HepG2 (cell line): ENCODE results near the gene ASIC3. TPM values are rescaled to one million over a fixed set of nuclear protein-coding genes. Genes with fewer than 3 reads are reported as not detected.

Experiments used
- CREB1 ChIP-seq, 2 experiments: fragments of 450-650 bp in 1 of 2; IDR thresholded peaks; 2 replicates each; pipeline ENCODE4 v1.6.1; 2016 to 2017; ENCODE audit warnings: control low read depth in 1 of 2, mild to moderate bottlenecking in 1 of 2, missing compliant biosample characterization in 1 of 2, missing genetic modification characterization in 1 of 2
- KDM5B ChIP-seq: sonication (generic); formaldehyde crosslinking; IDR thresholded peaks from 2 replicates; pipeline ENCODE4 v1.4.0; 2020; ENCODE audit warnings: missing genetic modification reagents, mild to moderate bottlenecking, borderline replicate concordance
- MED8 ChIP-seq: sonication (generic); formaldehyde crosslinking; IDR thresholded peaks from 2 replicates; pipeline ENCODE4 v1.8.1; 2023; ENCODE audit warnings: mild to moderate bottlenecking, missing genetic modification reagents; ENCODE audit not compliant: insufficient replicate concordance
- NAIF1 ChIP-seq: sonication (generic); formaldehyde crosslinking; IDR thresholded peaks from 2 replicates; pipeline ENCODE4 v1.5.0; 2020; ENCODE audit warnings: mild to moderate bottlenecking, missing genetic modification reagents, borderline replicate concordance
- NR2C2 ChIP-seq: sonication (generic); formaldehyde crosslinking; IDR thresholded peaks from 2 replicates; pipeline ENCODE4 v1.4.0; 2020; ENCODE audit warnings: missing genetic modification reagents, mild to moderate bottlenecking, moderate library complexity, borderline replicate concordance
- RBAK ChIP-seq: sonication (generic); formaldehyde crosslinking; IDR thresholded peaks from 2 replicates; pipeline ENCODE4 v1.5.1; 2020; ENCODE audit warnings: mild to moderate bottlenecking, missing genetic modification reagents
- SIX4 ChIP-seq: sonication (generic); formaldehyde crosslinking; IDR thresholded peaks from 2 replicates; pipeline ENCODE4 v1.4.0; 2020; ENCODE audit warnings: missing genetic modification reagents
- SKI ChIP-seq: fragments of 450-650 bp; IDR thresholded peaks from one replicate; pipeline ENCODE4 v1.6.1; 2018; ENCODE audit warnings: mild to moderate bottlenecking; ENCODE audit not compliant: partially characterized antibody
- SMARCC2 ChIP-seq: fragments of 450-650 bp; IDR thresholded peaks from 2 replicates; pipeline ENCODE4 v1.6.1; 2017; ENCODE audit warnings: antibody characterized with exemption, mild to moderate bottlenecking
- SYNCRIP ChIP-seq: fragments of 200-400 bp; formaldehyde crosslinking; IDR thresholded peaks from 2 replicates; pipeline ENCODE4 v1.6.1; 2018; ENCODE audit warnings: mild to moderate bottlenecking, low read depth, low read length; ENCODE audit not compliant: insufficient read depth
- ZNF382 ChIP-seq: sonication (generic); formaldehyde crosslinking; IDR thresholded peaks from 2 replicates; pipeline ENCODE4 v1.5.0; 2020; ENCODE audit warnings: missing genetic modification reagents, mild to moderate bottlenecking, borderline replicate concordance
- ZNF496 ChIP-seq: sonication (generic); formaldehyde crosslinking; IDR thresholded peaks from 2 replicates; pipeline ENCODE4 v1.8.1; 2023; ENCODE audit warnings: mild to moderate bottlenecking, moderate library complexity, missing genetic modification reagents; ENCODE audit not compliant: insufficient replicate concordance
- ZNF605 ChIP-seq: sonication (generic); formaldehyde crosslinking; IDR thresholded peaks from 2 replicates; pipeline ENCODE4 v1.8.0; 2022; ENCODE audit warnings: mild to moderate bottlenecking, missing genetic modification reagents
- ZNF644 ChIP-seq: IDR thresholded peaks from 2 replicates; pipeline ENCODE4 v1.6.1; 2016; ENCODE audit warnings: low read depth
- ZNF792 ChIP-seq: IDR thresholded peaks from 2 replicates; pipeline ENCODE4 v1.6.1; 2016
- polyA plus RNA-seq, 8 experiments: library from polyadenylated mRNA; depleted of rRNA in 3 of 8; stranded (reverse) in 7 of 8; unstranded in 1 of 8; fragments of >200 nt; fragmentation: Illumina TruSeq in 4 of 8; extraction: Trizol in 4 of 8; gene quantifications; 2 replicates each; pipeline versions ENCODE4 v1.2.1 to v1.2.3, GENCODE V29; 2011 to 2016; ENCODE audit warnings: low read depth in 4 of 8, missing spikeins in 1 of 8, mixed read lengths in 1 of 8; ENCODE audit not compliant: insufficient read depth in 1 of 8
- total RNA-seq, 5 experiments: library from RNA; depleted of rRNA; stranded (reverse); fragments of >200 nt; fragmentation: Illumina TruSeq; extraction: Trizol; gene quantifications; 2 replicates each; pipeline ENCODE4 v1.2.3, GENCODE V29; 2016; ENCODE audit warnings: low read depth in 1 of 5
- TF ChIP-seq, protein P1 (sequence below): IDR thresholded peaks from 2 replicates; pipeline ENCODE4 v1.6.1; 2012; ENCODE audit warnings: low read depth, low read length, improper control_type of control experiment
- TF ChIP-seq, protein P2 (sequence below): sonication (generic); formaldehyde crosslinking; IDR thresholded peaks from 2 replicates; pipeline ENCODE4 v1.8.0; 2022; ENCODE audit warnings: mild to moderate bottlenecking, missing genetic modification reagents, moderate library complexity
- TF ChIP-seq, protein P3 (sequence below): sonication (generic); formaldehyde crosslinking; IDR thresholded peaks from 2 replicates; pipeline ENCODE4 v1.4.0; 2020; ENCODE audit warnings: low read depth, missing genetic modification reagents
- TF ChIP-seq, protein P4 (sequence below): sonication (generic); formaldehyde crosslinking; conservative IDR thresholded peaks from 2 replicates; pipeline ENCODE4 v1.8.0; 2022; ENCODE audit warnings: mild to moderate bottlenecking, moderate library complexity, missing genetic modification reagents

Gene ASIC3
- total and polyA plus RNA-seq, 2 of the 13 experiments (the other 11 are each of a cell fraction or from before 2014, with no cell fraction given) = 0.51 TPM; not detected in 1

DNA sequence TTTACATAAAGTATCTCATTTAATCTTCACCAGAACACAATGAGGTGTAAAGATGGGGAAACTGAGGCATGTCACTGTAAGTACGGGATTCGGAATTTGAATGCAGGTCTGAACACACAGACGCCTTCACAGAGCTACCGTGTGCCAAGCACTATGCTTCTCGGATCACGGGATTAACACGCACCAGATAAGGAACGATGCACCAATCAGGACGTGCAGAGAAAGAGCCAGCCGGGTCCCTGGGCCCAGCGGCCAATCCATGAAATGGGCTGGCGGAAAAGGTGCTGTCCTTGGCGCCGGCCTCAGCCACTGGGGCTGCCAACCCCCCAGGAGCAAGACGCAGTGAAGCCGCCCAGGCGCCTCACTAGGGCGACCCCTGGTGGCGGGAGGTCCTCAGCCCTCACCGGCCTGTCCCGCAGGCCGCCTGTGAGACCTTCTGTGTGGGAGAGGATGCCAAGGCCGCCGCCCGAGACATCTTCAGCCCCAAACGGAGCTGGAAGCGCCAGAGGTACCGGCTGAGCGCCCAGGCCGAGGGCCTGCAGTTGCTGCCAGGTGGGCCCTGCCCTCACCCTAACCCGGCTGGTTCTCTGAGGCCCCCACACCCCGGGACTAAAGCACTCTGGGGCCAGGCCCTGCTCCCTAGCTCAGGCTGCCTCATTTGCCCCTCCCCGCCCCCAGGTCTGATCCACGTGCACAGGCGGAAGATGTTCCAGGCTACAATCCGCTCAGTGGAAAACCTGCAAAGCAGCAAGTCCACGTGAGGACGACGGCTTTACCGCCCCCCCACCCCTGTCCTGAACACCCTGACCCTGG, 39.6 kb upstream of the ASIC3 start (continued):
- no peak for TF ChIP-seq SYNCRIP
- no peak for TF ChIP-seq NAIF1 (CRISPR knock-in tag)
- no peak for TF ChIP-seq ZNF496 (CRISPR knock-in tag)
- TF ChIP-seq SMARCC2 = no peak
- no peak for TF ChIP-seq CREB1 (IDR thresholded peaks at IDR 0.05)
- TF ChIP-seq CREB1 (CRISPR knock-in tag; IDR thresholded peaks at IDR 0.05) = no peak
- no peak for TF ChIP-seq SKI
- TF ChIP-seq ZNF605 (CRISPR knock-in tag) = no peak
- no peak for TF ChIP-seq RBAK (CRISPR knock-in tag)
- TF ChIP-seq, protein P1, sequence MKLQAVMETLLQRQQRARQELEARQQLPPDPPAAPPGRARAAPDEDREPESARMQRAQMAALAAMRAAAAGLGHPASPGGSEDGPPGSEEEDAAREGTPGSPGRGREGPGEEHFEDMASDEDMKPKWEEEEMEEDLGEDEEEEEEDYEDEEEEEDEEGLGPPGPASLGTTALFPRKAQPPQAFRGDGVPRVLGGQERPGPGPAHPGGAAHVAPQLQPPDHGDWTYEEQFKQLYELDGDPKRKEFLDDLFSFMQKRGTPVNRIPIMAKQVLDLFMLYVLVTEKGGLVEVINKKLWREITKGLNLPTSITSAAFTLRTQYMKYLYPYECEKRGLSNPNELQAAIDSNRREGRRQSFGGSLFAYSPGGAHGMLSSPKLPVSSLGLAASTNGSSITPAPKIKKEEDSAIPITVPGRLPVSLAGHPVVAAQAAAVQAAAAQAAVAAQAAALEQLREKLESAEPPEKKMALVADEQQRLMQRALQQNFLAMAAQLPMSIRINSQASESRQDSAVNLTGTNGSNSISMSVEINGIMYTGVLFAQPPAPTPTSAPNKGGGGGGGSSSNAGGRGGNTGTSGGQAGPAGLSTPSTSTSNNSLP = no peak
- no peak; the same call in 1 of the 2 replicates for TF ChIP-seq KDM5B (CRISPR knock-in tag)
- TF ChIP-seq, protein P2, sequence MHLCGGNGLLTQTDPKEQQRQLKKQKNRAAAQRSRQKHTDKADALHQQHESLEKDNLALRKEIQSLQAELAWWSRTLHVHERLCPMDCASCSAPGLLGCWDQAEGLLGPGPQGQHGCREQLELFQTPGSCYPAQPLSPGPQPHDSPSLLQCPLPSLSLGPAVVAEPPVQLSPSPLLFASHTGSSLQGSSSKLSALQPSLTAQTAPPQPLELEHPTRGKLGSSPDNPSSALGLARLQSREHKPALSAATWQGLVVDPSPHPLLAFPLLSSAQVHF = no peak
- TF ChIP-seq NR2C2 = no peak
- no peak for TF ChIP-seq ZNF382 (CRISPR knock-in tag)
- TF ChIP-seq, protein P3, sequence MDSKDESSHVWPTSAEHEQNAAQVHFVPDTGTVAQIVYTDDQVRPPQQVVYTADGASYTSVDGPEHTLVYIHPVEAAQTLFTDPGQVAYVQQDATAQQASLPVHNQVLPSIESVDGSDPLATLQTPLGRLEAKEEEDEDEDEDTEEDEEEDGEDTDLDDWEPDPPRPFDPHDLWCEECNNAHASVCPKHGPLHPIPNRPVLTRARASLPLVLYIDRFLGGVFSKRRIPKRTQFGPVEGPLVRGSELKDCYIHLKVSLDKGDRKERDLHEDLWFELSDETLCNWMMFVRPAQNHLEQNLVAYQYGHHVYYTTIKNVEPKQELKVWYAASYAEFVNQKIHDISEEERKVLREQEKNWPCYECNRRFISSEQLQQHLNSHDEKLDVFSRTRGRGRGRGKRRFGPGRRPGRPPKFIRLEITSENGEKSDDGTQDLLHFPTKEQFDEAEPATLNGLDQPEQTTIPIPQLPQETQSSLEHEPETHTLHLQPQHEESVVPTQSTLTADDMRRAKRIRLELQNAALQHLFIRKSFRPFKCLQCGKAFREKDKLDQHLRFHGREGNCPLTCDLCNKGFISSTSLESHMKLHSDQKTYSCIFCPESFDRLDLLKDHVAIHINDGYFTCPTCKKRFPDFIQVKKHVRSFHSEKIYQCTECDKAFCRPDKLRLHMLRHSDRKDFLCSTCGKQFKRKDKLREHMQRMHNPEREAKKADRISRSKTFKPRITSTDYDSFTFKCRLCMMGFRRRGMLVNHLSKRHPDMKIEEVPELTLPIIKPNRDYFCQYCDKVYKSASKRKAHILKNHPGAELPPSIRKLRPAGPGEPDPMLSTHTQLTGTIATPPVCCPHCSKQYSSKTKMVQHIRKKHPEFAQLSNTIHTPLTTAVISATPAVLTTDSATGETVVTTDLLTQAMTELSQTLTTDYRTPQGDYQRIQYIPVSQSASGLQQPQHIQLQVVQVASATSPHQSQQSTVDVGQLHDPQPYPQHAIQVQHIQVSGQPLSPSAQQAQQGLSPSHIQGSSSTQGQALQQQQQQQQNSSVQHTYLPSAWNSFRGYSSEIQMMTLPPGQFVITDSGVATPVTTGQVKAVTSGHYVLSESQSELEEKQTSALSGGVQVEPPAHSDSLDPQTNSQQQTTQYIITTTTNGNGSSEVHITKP (CRISPR knock-in tag) = peak; percentile 82
- TF ChIP-seq, protein P4, sequence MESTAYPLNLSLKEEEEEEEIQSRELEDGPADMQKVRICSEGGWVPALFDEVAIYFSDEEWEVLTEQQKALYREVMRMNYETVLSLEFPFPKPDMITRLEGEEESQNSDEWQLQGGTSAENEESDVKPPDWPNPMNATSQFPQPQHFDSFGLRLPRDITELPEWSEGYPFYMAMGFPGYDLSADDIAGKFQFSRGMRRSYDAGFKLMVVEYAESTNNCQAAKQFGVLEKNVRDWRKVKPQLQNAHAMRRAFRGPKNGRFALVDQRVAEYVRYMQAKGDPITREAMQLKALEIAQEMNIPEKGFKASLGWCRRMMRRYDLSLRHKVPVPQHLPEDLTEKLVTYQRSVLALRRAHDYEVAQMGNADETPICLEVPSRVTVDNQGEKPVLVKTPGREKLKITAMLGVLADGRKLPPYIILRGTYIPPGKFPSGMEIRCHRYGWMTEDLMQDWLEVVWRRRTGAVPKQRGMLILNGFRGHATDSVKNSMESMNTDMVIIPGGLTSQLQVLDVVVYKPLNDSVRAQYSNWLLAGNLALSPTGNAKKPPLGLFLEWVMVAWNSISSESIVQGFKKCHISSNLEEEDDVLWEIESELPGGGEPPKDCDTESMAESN (CRISPR knock-in tag) = 0 out of 2 replicates have a peak, but pooled peaks have one; percentile 22
- 0 out of 2 replicates have a peak, but pooled peaks have one; percentile 24 for TF ChIP-seq ZNF644 (CRISPR knock-in tag)
- TF ChIP-seq SIX4 (CRISPR knock-in tag) = no peak
- TF ChIP-seq ZNF792 = no peak
- TF ChIP-seq MED8 (CRISPR knock-in tag) = no peak
